ENCODE measurements around the gene PAOX.

Gene PAOX

GRCh38 chr10:133440633-133441285, 61.7 kb downstream of the PAOX start:
- DNase-seq = no peak
